ENCODE results near the gene RALA.
"Not testable (repeated sequence)": the region's sequence is repeated elsewhere in the genome, so short reads cannot be mapped to it uniquely, and the experiment has no call there.

Gene RALA

GRCh38 chr7:39744620-39745019 lies 121.2 kb downstream of the RALA start:
- TF ChIP-seq, protein P1, sequence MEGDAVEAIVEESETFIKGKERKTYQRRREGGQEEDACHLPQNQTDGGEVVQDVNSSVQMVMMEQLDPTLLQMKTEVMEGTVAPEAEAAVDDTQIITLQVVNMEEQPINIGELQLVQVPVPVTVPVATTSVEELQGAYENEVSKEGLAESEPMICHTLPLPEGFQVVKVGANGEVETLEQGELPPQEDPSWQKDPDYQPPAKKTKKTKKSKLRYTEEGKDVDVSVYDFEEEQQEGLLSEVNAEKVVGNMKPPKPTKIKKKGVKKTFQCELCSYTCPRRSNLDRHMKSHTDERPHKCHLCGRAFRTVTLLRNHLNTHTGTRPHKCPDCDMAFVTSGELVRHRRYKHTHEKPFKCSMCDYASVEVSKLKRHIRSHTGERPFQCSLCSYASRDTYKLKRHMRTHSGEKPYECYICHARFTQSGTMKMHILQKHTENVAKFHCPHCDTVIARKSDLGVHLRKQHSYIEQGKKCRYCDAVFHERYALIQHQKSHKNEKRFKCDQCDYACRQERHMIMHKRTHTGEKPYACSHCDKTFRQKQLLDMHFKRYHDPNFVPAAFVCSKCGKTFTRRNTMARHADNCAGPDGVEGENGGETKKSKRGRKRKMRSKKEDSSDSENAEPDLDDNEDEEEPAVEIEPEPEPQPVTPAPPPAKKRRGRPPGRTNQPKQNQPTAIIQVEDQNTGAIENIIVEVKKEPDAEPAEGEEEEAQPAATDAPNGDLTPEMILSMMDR (IDR thresholded peaks at IDR 0.05; ENCODE audit: borderline replicate concordance, insufficient read depth, low read depth, low read length): no peak
- H3K4me3 ChIP-seq (ENCODE audit: low read depth, low read length): no peak overlapping the region

GRCh38 chr7:39745320-39745719 lies 121.9 kb downstream of the RALA start:
- TF ChIP-seq, protein P1 (IDR thresholded peaks at IDR 0.05; ENCODE audit: borderline replicate concordance, insufficient read depth, low read depth, low read length): no peak
- H3K4me3 ChIP-seq (ENCODE audit: low read depth, low read length): no peak overlapping the region

- TF ChIP-seq, protein P1 (IDR thresholded peaks at IDR 0.05; ENCODE audit: borderline replicate concordance, insufficient read depth, low read depth, low read length): peak; percentile 70
- H3K4me3 ChIP-seq (ENCODE audit: low read depth, low read length): no peak overlapping the region
Observed at GRCh38 chr7:39746103-39746819, 122.9 kb downstream of the RALA start.

DNA sequence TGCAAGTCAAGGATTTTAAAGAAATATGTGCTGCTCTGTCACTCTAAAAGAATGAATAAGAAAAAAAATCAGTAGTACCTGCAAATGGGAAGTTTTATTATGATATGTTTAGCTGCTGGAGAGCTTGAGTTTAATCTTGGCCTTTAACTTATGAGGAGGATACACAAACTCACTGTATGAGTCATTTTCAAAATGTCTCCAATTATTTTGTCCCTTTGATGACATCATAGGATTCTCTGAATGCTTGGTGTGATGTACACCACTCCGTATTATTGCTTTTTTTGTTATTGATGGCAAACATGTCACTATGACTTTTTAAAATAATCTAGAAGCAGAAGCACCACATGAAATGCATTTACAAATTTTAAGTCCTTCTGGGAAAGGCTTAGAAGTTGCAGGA lies 125.8 kb downstream of the RALA start:
- TF ChIP-seq, protein P1 (IDR thresholded peaks at IDR 0.05; ENCODE audit: borderline replicate concordance, insufficient read depth, low read depth, low read length): no peak
- no peak overlapping the region for H3K4me3 ChIP-seq (ENCODE audit: low read depth, low read length)

- H3K4me3 ChIP-seq (ENCODE audit: low read depth, low read length): no peak overlapping the region
- TF ChIP-seq, protein P1 (IDR thresholded peaks at IDR 0.05; ENCODE audit: borderline replicate concordance, insufficient read depth, low read depth, low read length): no peak
Observed at GRCh38 chr7:39749717-39750116, 126.3 kb downstream of the RALA start.

DNA sequence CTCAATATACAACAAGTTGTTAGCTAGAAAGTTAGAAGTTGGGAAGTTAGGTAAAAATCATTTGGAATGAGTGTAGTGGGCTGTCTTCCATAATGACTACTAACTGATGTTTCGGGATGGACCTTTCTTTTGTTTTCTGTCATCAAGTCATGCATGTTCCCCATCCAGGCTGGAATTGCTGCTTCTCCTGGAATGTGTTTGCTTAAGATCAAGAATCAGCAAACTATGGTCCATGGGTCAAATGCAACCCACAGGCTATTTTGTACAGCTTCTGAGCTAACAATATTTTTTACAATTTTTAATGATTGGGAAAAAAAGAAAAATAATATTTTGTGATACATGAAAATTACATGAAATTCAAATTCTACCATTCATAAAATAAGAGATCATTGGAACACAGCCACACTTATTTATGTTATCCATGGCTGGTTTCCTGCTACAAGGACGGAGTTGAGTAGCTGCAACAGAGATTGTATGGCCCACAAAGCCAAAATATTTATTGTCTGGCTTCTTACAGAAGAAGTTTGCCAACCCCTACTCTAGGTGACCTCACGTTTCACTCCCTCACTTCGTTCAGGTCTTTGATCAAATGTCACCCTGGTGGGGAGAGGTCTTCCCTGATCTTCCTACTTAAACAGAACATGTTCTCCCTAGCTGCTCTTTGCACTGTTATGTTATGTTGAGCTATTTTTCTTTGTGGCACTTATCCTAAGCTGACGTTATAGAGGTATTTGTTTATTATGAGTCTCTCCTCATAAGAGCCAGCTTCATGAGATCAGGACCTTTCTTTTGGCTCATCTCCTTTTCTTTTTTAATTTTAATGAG lies 127.1 kb downstream of the RALA start:
- TF ChIP-seq, protein P1 (IDR thresholded peaks at IDR 0.05; ENCODE audit: borderline replicate concordance, insufficient read depth, low read depth, low read length): no peak
- no peak overlapping the region for H3K4me3 ChIP-seq (ENCODE audit: low read depth, low read length)

DNA sequence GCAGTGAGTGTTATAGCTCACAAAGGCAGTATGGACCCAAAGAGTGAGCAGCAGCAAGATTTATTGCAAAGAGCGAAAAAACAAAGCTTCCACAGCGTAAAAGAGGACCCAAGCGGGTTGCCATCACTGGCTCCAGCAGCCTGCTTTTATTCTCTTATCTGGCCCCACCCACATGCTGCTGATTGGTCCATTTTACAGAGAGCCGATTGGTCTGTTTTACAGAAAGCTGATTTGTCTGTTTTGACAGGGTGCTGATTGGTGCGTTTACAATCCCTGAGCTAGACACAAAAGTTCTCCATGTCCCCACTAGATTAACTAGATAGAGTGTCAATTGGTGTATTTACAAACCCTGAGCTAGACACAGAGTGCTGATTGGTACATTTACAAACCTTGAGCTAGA lies 129.9 kb downstream of the RALA start:
- H3K4me3 ChIP-seq (ENCODE audit: low read depth, low read length): not testable (repeated sequence)

Data from GM12875 (cell line).